IMR-90 (cell line): ENCODE data around the gene HJURP. TPM values are rescaled to one million over a fixed set of nuclear protein-coding genes. Genes with fewer than 3 reads are reported as not detected.
"Not testable (repeated sequence)": the region's sequence is repeated elsewhere in the genome, so short reads cannot be mapped to it uniquely, and the experiment has no call there.

Experiments used
- ATAC-seq: fragments of 200-7000 bp; cut with Tn5 transposase; 2 replicates; pipeline ENCODE4 v1.9.1; 2020; ENCODE audit warnings: low read depth, mild to moderate bottlenecking, moderate library complexity
- BruUV-seq: library from RNA; stranded (reverse); fragments of 400-500 nt; replicated peaks from 2 replicates; lab custom pipeline; 2021; lab: Mats Ljungman, UMichigan
- CTCF ChIA-PET: fragments of 300-600 bp; formaldehyde crosslinking; extraction: SDS; loops from one replicate; lab custom pipeline; 2021; ENCODE audit warnings: antibody characterized with exemption; lab: Yijun Ruan, JAX
- POLR2A ChIA-PET: fragments of 300-600 bp; sonication (Branson Sonifier 250); formaldehyde crosslinking; loops from one replicate; lab custom pipeline; 2022; ENCODE audit warnings: antibody characterized with exemption; ENCODE audit not compliant: unreplicated experiment; lab: Charles Lee
- DNase-seq: peaks from one replicate; pipeline ENCODE4 v3.0.0; 2013
- H2AFZ ChIP-seq: replicated peaks from 2 replicates; pipeline ENCODE3; 2013; ENCODE audit warnings: low read length, mild to moderate bottlenecking; ENCODE audit not compliant: poor library complexity
- H2AK5ac ChIP-seq: 2 replicates; pipeline ENCODE4 v1.6.1; 2013; ENCODE audit warnings: low read depth, low read length, inconsistent platforms
- H2AK9ac ChIP-seq: replicated peaks from 2 replicates; pipeline ENCODE3; 2013; ENCODE audit warnings: mild to moderate bottlenecking, low read depth, low read length, moderate library complexity; ENCODE audit not compliant: poor library complexity
- H2BK120ac ChIP-seq: 2 replicates; pipeline ENCODE4 v1.6.1; 2013; ENCODE audit warnings: low read depth, low read length, inconsistent platforms
- H2BK15ac ChIP-seq: 3 replicates; pipeline ENCODE4 v1.6.1; 2013; ENCODE audit warnings: low read depth, low read length, inconsistent platforms
- H2BK20ac ChIP-seq: 2 replicates; pipeline ENCODE4 v1.6.1; 2013; ENCODE audit warnings: low read depth, mild to moderate bottlenecking, inconsistent platforms, low read length, moderate library complexity
- H2BK5ac ChIP-seq: 2 replicates; pipeline ENCODE4 v1.6.1; 2013; ENCODE audit warnings: mild to moderate bottlenecking, low read depth, low read length, inconsistent platforms; ENCODE audit not compliant: poor library complexity, severe bottlenecking
- H3K14ac ChIP-seq: replicated peaks from 2 replicates; pipeline ENCODE4 v1.6.1; 2013; ENCODE audit warnings: low read depth, low read length, inconsistent platforms
- H3K18ac ChIP-seq: 2 replicates; pipeline ENCODE4 v1.6.1; 2013; ENCODE audit warnings: low read depth, low read length, control low read depth
- H3K23ac ChIP-seq: 2 replicates; pipeline ENCODE4 v1.6.1; 2013; ENCODE audit warnings: low read depth, low read length, inconsistent platforms
- H3K27ac ChIP-seq: 2 replicates; pipeline ENCODE4 v1.5.1; 2013; ENCODE audit warnings: mild to moderate bottlenecking, control low read depth, low read length; ENCODE audit not compliant: insufficient read depth
- H3K27me3 ChIP-seq: 2 replicates; pipeline ENCODE4 v1.6.1; 2013; ENCODE audit warnings: low read length; ENCODE audit not compliant: control insufficient read depth, insufficient read depth
- H3K36me3 ChIP-seq: 2 replicates; pipeline ENCODE4 v1.6.1; 2013; ENCODE audit warnings: low read length, mixed read lengths; ENCODE audit not compliant: control insufficient read depth, insufficient read depth
- H3K4ac ChIP-seq: 2 replicates; pipeline ENCODE4 v1.6.1; 2013; ENCODE audit warnings: low read depth, low read length, inconsistent platforms
- H3K4me1 ChIP-seq: 2 replicates; pipeline ENCODE4 v1.6.1; 2013; ENCODE audit warnings: low read length, mixed read lengths; ENCODE audit not compliant: control insufficient read depth, insufficient read depth
- H3K4me2 ChIP-seq: 2 replicates; pipeline ENCODE4 v1.6.1; 2013; ENCODE audit warnings: low read depth, mild to moderate bottlenecking, control low read depth, low read length, moderate library complexity
- H3K4me3 ChIP-seq: 2 replicates; pipeline ENCODE4 v1.5.1; 2013; ENCODE audit warnings: low read depth, mild to moderate bottlenecking, control low read depth, low read length, moderate library complexity; ENCODE audit not compliant: insufficient read depth
- H3K56ac ChIP-seq: 2 replicates; pipeline ENCODE4 v1.6.1; 2013; ENCODE audit warnings: low read length, inconsistent platforms; ENCODE audit not compliant: insufficient read depth; ENCODE audit errors: extremely low read depth
- H3K79me1 ChIP-seq, 2 experiments: 2 replicates each; pipeline ENCODE4 v1.6.1; 2013; ENCODE audit warnings: low read length in 2 of 2, inconsistent platforms in 1 of 2, low read depth in 1 of 2
- H3K9ac ChIP-seq: 2 replicates; pipeline ENCODE4 v1.6.1; 2013; ENCODE audit warnings: low read depth, low read length, control low read depth
- H3K9me1 ChIP-seq: 2 replicates; pipeline ENCODE4 v1.6.1; 2013; ENCODE audit warnings: low read length, inconsistent platforms; ENCODE audit not compliant: insufficient read depth
- H3K9me3 ChIP-seq: 2 replicates; pipeline ENCODE4 v1.6.1; 2013; ENCODE audit warnings: low read length; ENCODE audit not compliant: control insufficient read depth, insufficient read depth
- H4K20me1 ChIP-seq: 2 replicates; pipeline ENCODE4 v1.6.1; 2013; ENCODE audit warnings: low read length, inconsistent platforms; ENCODE audit not compliant: insufficient read depth
- H4K5ac ChIP-seq: 2 replicates; pipeline ENCODE4 v1.6.1; 2013; ENCODE audit warnings: mild to moderate bottlenecking, low read depth, low read length, control low read depth
- H4K8ac ChIP-seq, 2 experiments: 2 replicates each; pipeline ENCODE4 v1.6.1; 2013; ENCODE audit warnings: low read depth in 2 of 2, low read length in 2 of 2, control low read depth in 1 of 2, inconsistent platforms in 1 of 2
- H4K91ac ChIP-seq: 2 replicates; pipeline ENCODE4 v1.6.1; 2013; ENCODE audit warnings: low read depth, low read length, inconsistent platforms; ENCODE audit not compliant: insufficient read depth
- FOS ChIP-seq: fragments of 150-350 bp; IDR thresholded peaks from 2 replicates; pipeline ENCODE4 v1.6.1; 2016; ENCODE audit warnings: low read depth, low read length
- MAFK ChIP-seq: IDR thresholded peaks from 2 replicates; pipeline ENCODE4 v1.6.1; 2012; ENCODE audit warnings: low read depth, low read length, improper control_type of control experiment
- MAZ ChIP-seq: IDR thresholded peaks from 2 replicates; pipeline ENCODE4 v1.6.1; 2012; ENCODE audit warnings: low read depth, mild to moderate bottlenecking, low read length, improper control_type of control experiment, moderate library complexity, borderline replicate concordance
- RCOR1 ChIP-seq: IDR thresholded peaks from 2 replicates; pipeline ENCODE4 v1.6.1; 2012; ENCODE audit warnings: mild to moderate bottlenecking, low read length, improper control_type of control experiment; ENCODE audit not compliant: insufficient replicate concordance
- SMC3 ChIP-seq: fragments of 150-350 bp; IDR thresholded peaks from 2 replicates; pipeline ENCODE4 v1.6.1; 2016; ENCODE audit warnings: low read depth, mild to moderate bottlenecking, antibody characterized with exemption, low read length, moderate library complexity
- WGBS, 2 experiments: methylation state at CpG; one replicate each; pipeline versions ENCODE4 v1.1.5 to v1.1.7; 2013; ENCODE audit warnings: missing lambda C conversion rate in 2 of 2; ENCODE audit not compliant: insufficient read length in 1 of 2; ENCODE audit errors: extremely low coverage in 2 of 2; 5-methylcytosine and 5-hydroxymethylcytosine counted together
- dilution Hi-C: fragments of 300-500 bp; cut with HindIII; formaldehyde crosslinking; loops from one replicate; pipeline ENCODE4 v1.14.3; 2018; ENCODE audit warnings: low sequenced_read_pairs; ENCODE audit not compliant: unreplicated experiment
- in situ Hi-C: fragments of 300-500 bp; cut with MboI; formaldehyde crosslinking; loops from 3 replicates; pipeline ENCODE4 v1.14.3; 2019; ENCODE audit warnings: low sequenced_read_pairs, inconsistent platforms, mixed read lengths
- intact Hi-C: fragments of 100-400 bp; cut with micrococcal nuclease; formaldehyde crosslinking; loops from 2 replicates; pipeline ENCODE4 v1.10.0; 2022
- polyA plus RNA-seq, 3 experiments: library from polyadenylated mRNA; depleted of rRNA; stranded (reverse); fragments of >200 nt; gene quantifications; 2 replicates each; pipeline ENCODE4 v1.2.3, GENCODE V29; 2012; ENCODE audit warnings: low replicate concordance in 1 of 3
- total RNA-seq: library from RNA; depleted of rRNA; stranded (reverse); fragments of >200 nt; gene quantifications from 2 replicates; pipeline ENCODE4 v1.2.3, GENCODE V29; 2012
- TF ChIP-seq, protein P1 (sequence below): fragments of 150-350 bp; IDR thresholded peaks from 2 replicates; pipeline ENCODE4 v1.6.1; 2016; ENCODE audit warnings: low read depth, mild to moderate bottlenecking, low read length, moderate library complexity, borderline replicate concordance

HJURP gene
- total and polyA plus RNA-seq, 2 of the 4 experiments (the other 2 are of a cell fraction): 22.6 to 26.5 TPM

DNA sequence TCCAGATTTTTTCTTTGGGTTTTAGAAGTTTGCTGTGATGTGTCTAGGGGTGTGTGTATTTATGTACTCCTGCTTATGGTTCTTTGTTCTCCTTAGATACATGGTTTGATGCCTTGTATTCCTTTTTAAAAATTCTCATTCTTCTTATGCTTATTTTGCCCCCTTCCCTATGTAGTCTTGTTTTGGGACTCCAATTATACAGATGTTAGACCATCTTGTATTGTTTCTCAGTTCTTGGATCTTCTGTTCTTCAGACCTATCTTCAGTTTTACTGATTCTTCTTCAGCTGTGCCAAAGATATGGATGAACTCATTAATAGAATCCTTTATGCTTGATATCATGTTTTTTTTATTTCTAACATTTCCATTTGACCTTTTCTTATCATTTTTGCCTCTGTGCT lies 28.0 kb upstream of the HJURP start:
- Histone ChIP-seq H3K9me3 (no peaks in the 10 kb centered on the region; the same call in 1 of the 2 replicates), H2AFZ (no peak overlapping the region), H2BK15ac (no peak overlapping the region), H4K91ac (no peak overlapping the region), H3K4me2 (no peak overlapping the region), H4K20me1 (no peaks in the 10 kb centered on the region), H3K9me1 (no peaks in the 10 kb centered on the region), H3K79me1 (no peaks in the 10 kb centered on the region), H3K4ac (no peak overlapping the region), H3K4me3 (no peak overlapping the region), H3K18ac (no peak overlapping the region), H4K8ac (no peak overlapping the region), H3K27me3 (peaks cover 1% of the 10 kb centered on the region; the same call in 1 of the 2 replicates), H3K14ac (no peak overlapping the region), H2BK20ac (no peak overlapping the region), H3K9ac (no peak overlapping the region), H3K23ac (no peak overlapping the region), H2BK5ac (no peak overlapping the region), H2AK5ac (no peak overlapping the region), H3K56ac (no peak overlapping the region), H2AK9ac (no peak overlapping the region), H3K27ac (no peak overlapping the region), H3K4me1 (no peaks in the 10 kb centered on the region), H4K5ac (no peak overlapping the region), H2BK120ac (no peak overlapping the region), H3K36me3 (no peaks in the 10 kb centered on the region)
- intact Hi-C loops: no loop called here
- POLR2A ChIA-PET: no interaction called here
- ATAC-seq (no peak), DNase-seq (no peak)
- in situ Hi-C loops: no loop called here
- dilution Hi-C loops: no loop called here
- BruUV-seq: no TSS peak
- TF ChIP-seq RCOR1 (no peak), MAZ (no peak), FOS (no peak), SMC3 (no peak), MAFK (no peak)
- TF ChIP-seq, protein P1, sequence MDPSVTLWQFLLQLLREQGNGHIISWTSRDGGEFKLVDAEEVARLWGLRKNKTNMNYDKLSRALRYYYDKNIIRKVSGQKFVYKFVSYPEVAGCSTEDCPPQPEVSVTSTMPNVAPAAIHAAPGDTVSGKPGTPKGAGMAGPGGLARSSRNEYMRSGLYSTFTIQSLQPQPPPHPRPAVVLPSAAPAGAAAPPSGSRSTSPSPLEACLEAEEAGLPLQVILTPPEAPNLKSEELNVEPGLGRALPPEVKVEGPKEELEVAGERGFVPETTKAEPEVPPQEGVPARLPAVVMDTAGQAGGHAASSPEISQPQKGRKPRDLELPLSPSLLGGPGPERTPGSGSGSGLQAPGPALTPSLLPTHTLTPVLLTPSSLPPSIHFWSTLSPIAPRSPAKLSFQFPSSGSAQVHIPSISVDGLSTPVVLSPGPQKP: no peak
- CTCF ChIA-PET: interaction anchor here (0.7 kb wide), 1 partner anchor 22 kb away, joined by 3 read pairs; no protein-coding TSS in a partner anchor

DNA sequence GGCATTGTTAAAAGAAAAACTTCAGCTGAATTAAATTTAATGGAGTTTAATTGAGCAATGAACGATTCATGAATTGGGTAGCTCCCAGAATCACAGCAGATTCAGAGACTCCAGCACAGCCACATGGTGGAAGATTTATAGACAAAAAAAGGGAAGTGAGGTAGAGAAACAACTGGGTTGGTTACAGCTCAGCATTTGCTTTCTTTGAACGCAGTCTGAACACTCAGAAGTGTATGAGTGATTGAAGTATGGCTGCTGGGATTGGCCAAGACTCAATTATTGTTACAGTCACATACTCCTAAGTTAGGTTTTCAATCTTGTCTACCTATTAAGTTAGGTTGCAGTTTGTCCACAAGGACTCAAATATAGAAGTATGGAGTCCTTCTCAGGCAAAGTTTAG lies 17.8 kb upstream of the HJURP start:
- H3K36me3 ChIP-seq, H2BK5ac ChIP-seq, H3K4ac ChIP-seq, in situ Hi-C loops, H3K79me1 ChIP-seq, H2BK15ac ChIP-seq, H3K9me1 ChIP-seq, H4K8ac ChIP-seq, H4K20me1 ChIP-seq, H2AK9ac ChIP-seq, H3K27me3 ChIP-seq, H2AFZ ChIP-seq, H3K4me3 ChIP-seq, H4K5ac ChIP-seq, H3K56ac ChIP-seq, H2BK120ac ChIP-seq, DNase-seq, CTCF ChIA-PET, H3K9me3 ChIP-seq, BruUV-seq, dilution Hi-C loops, POLR2A ChIA-PET, H3K9ac ChIP-seq, H3K23ac ChIP-seq, ATAC-seq, H3K4me1 ChIP-seq, H3K27ac ChIP-seq, H2BK20ac ChIP-seq, H2AK5ac ChIP-seq, intact Hi-C loops, H3K14ac ChIP-seq, H4K91ac ChIP-seq, H3K4me2 ChIP-seq, H3K18ac ChIP-seq: not testable (repeated sequence)
- WGBS, 2 experiments: no CpG with 5 or more reads among the region's 2 CpGs
